Spleen (tissue), 7 donors: ENCODE data around the gene FILIP1L.

Experiments
- CTCF ChIP-seq, 11 experiments: fragments of 200-600 bp in 7 of 11; fragments of 450-650 bp in 4 of 11; sonication (generic) in 4 of 11; IDR thresholded peaks in 8 of 11; conservative IDR thresholded peaks in 3 of 11; 1 replicate in 7 of 11; 2 replicates in 4 of 11; pipeline versions ENCODE4 v1.4.0 to v1.8.0; 2016 to 2021; ENCODE audit warnings: antibody characterized with exemption in 11 of 11, inconsistent platforms in 4 of 11, mild to moderate bottlenecking in 1 of 11
- POLR2A ChIP-seq, 3 donors: fragments of 450-650 bp; IDR thresholded peaks; one replicate each; pipeline ENCODE4 v1.5.1; 2017; ENCODE audit warnings: antibody characterized with exemption in 3 of 3, mild to moderate bottlenecking in 1 of 3
- POLR2AphosphoS5 ChIP-seq, 3 donors: sonication (generic); formaldehyde crosslinking; IDR thresholded peaks; one replicate each; pipeline ENCODE4 v1.5.1; 2017; ENCODE audit warnings: antibody characterized with exemption in 3 of 3
- donor health status: DM: no; HTN: no; CAD: no; lungs with moderate emphysema.
- donor health status: DM: no; HTN: no; CAD: no.
- donor health status: DM: no; HTN: no; CAD: no.

GRCh38 chr3:100102757-100103156 is 11.5 kb downstream of the FILIP1L start:
- TF ChIP-seq CTCF (IDR thresholded peaks at IDR 0.05 in 8 of 11, conservative IDR thresholded peaks at IDR 0.05 in 3 of 11), result no peak
- no peak for TF ChIP-seq POLR2AphosphoS5 (IDR thresholded peaks at IDR 0.05)
- TF ChIP-seq POLR2A (IDR thresholded peaks at IDR 0.05), result no peak
